HL-60 (cell line): ENCODE measurements around the gene RENBP.

Source experiments
- POLR2AphosphoS5 ChIP-seq: IDR thresholded peaks from 2 replicates; pipeline ENCODE4 v1.6.1; 2012; ENCODE audit warnings: low read depth
- TF ChIP-seq, protein P1 (sequence below): IDR thresholded peaks from one replicate; pipeline ENCODE4 v1.5.1; 2011; ENCODE audit warnings: low read length, control low read depth, inconsistent platforms; ENCODE audit not compliant: insufficient read depth

DNA sequence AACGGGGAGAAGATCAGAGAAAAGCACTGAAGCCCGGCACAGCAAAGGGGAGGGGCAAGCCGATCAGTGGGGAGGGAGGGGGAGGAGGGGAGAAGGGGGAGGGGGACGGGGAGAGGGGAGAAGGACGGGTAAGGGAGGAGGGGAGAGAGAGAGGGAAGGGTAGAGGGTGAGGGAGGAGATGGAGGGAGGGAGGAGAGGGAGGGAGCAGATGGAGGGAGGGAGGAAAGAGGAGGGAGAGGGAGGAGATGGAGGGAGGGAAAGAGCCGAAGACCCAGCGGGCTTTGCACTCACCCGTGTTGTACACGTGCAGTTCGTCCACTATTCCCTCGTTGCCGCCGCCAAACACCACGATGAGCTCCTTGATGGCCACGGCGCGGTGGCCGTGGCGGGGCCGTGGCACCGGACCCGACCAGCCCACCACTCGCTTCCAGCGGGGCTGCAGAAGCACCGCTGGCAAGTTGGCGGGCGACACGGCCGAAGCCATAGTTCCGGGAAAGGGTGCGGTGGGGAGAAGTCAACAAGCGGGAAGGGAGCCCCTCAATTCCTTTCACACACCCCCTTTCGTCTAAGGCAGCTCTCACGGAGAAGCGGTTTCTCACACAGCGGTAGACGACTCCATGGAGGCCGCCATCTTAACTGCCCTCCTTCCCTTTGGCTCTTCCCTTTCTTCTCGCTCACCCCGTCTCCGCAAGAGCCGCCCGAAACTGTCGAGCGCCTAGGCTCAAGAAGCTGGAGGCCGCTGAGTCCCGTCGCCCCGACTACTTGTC lies 26.1 kb upstream of the RENBP start:
- no peak for TF ChIP-seq POLR2AphosphoS5
- TF ChIP-seq, protein P1, sequence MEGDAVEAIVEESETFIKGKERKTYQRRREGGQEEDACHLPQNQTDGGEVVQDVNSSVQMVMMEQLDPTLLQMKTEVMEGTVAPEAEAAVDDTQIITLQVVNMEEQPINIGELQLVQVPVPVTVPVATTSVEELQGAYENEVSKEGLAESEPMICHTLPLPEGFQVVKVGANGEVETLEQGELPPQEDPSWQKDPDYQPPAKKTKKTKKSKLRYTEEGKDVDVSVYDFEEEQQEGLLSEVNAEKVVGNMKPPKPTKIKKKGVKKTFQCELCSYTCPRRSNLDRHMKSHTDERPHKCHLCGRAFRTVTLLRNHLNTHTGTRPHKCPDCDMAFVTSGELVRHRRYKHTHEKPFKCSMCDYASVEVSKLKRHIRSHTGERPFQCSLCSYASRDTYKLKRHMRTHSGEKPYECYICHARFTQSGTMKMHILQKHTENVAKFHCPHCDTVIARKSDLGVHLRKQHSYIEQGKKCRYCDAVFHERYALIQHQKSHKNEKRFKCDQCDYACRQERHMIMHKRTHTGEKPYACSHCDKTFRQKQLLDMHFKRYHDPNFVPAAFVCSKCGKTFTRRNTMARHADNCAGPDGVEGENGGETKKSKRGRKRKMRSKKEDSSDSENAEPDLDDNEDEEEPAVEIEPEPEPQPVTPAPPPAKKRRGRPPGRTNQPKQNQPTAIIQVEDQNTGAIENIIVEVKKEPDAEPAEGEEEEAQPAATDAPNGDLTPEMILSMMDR, result no peak
